Hepatocyte (in vitro differentiated cells): Measurements from ENCODE around the gene S100A11.

Source experiments
- EZH2 ChIP-seq: fragments of 200-600 bp; sonication (generic); IDR thresholded peaks from 2 replicates; pipeline ENCODE4 v1.6.1; 2016; ENCODE audit warnings: antibody characterized with exemption, mild to moderate bottlenecking, borderline replicate concordance
- EZH2phosphoT487 ChIP-seq: fragments of 200-600 bp; sonication (generic); IDR thresholded peaks from one replicate; pipeline ENCODE4 v1.6.1; 2018; ENCODE audit warnings: antibody characterized with exemption, mild to moderate bottlenecking, low read depth, moderate library complexity; ENCODE audit not compliant: unreplicated experiment, severe bottlenecking
- TF ChIP-seq, protein P1 (sequence below): fragments of 200-600 bp; sonication (generic); IDR thresholded peaks from 2 replicates; pipeline ENCODE4 v1.5.1; 2016; ENCODE audit warnings: antibody characterized with exemption, mild to moderate bottlenecking; ENCODE audit not compliant: poor library complexity

DNA sequence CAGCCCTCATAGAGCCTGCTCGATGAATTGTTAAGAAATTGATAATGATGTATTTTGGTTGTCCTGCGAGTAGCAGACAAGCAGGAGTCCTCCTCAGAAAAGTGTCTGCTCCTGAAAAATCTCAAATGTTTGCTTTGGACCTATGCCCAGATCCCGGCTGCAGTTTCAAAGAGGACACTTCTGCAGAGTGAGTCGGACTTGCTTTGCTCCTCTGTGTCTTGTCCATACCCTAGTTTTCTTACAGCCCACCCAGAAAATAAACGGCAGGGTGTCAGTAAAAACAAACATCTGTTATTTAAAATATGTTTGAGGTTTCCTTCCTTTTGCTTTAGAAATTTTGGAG, 46.0 kb downstream of the S100A11 start:
- TF ChIP-seq, protein P1, sequence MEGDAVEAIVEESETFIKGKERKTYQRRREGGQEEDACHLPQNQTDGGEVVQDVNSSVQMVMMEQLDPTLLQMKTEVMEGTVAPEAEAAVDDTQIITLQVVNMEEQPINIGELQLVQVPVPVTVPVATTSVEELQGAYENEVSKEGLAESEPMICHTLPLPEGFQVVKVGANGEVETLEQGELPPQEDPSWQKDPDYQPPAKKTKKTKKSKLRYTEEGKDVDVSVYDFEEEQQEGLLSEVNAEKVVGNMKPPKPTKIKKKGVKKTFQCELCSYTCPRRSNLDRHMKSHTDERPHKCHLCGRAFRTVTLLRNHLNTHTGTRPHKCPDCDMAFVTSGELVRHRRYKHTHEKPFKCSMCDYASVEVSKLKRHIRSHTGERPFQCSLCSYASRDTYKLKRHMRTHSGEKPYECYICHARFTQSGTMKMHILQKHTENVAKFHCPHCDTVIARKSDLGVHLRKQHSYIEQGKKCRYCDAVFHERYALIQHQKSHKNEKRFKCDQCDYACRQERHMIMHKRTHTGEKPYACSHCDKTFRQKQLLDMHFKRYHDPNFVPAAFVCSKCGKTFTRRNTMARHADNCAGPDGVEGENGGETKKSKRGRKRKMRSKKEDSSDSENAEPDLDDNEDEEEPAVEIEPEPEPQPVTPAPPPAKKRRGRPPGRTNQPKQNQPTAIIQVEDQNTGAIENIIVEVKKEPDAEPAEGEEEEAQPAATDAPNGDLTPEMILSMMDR, result no peak
- TF ChIP-seq EZH2 (no peak), EZH2phosphoT487 (no peak)
